ENCODE measurements around the gene CDKN2D.
"Not testable (repeated sequence)": the region's sequence is repeated elsewhere in the genome, so short reads cannot be mapped to it uniquely, and the experiment has no call there.

The CDKN2D gene

GRCh38 chr19:10582091-10582490, 13.3 kb upstream of the CDKN2D start:
- FAIRE-seq (no peak), DNase-seq (ENCODE audit: insufficient read length, low spot score) (no peak)

- DNase-seq (ENCODE audit: insufficient read length, low spot score) (peak; percentile 81), FAIRE-seq (peak; percentile 26)
These were observed 12.3 kb upstream of the CDKN2D start for GRCh38 chr19:10580979-10581631.

- no peak for DNase-seq (ENCODE audit: insufficient read length, low spot score)
- no peak for FAIRE-seq
These were observed 9.2 kb upstream of the CDKN2D start for GRCh38 chr19:10577951-10578350.

- FAIRE-seq (no peak), DNase-seq (ENCODE audit: insufficient read length, low spot score) (no peak)
These were observed 6.4 kb upstream of the CDKN2D start for GRCh38 chr19:10575011-10575716.

- DNase-seq (ENCODE audit: insufficient read length, low spot score) (no peak), FAIRE-seq (no peak)
These were observed 5.7 kb upstream of the CDKN2D start for GRCh38 chr19:10574462-10574861.

GRCh38 chr19:10573793-10574192, 5.0 kb upstream of the CDKN2D start:
- FAIRE-seq; DNase-seq (ENCODE audit: insufficient read length, low spot score): not testable (repeated sequence)

GRCh38 chr19:10568062-10568825, 535 bp downstream of the CDKN2D start:
- FAIRE-seq, result no peak
- DNase-seq (ENCODE audit: insufficient read length, low spot score), result no peak

- FAIRE-seq, result no peak
- DNase-seq (ENCODE audit: insufficient read length, low spot score), result no peak
These were observed 1.1 kb downstream of the CDKN2D start for GRCh38 chr19:10567656-10568055.

- FAIRE-seq, result no peak
- no peak for DNase-seq (ENCODE audit: insufficient read length, low spot score)
These were observed 1.9 kb downstream of the CDKN2D start for GRCh38 chr19:10566658-10567410.

- DNase-seq (ENCODE audit: insufficient read length, low spot score) (no peak), FAIRE-seq (no peak)
These were observed 2.4 kb downstream of the CDKN2D start for GRCh38 chr19:10566408-10566657.

GRCh38 chr19:10565567-10566407, 3.0 kb downstream of the CDKN2D start, which contains the start of gene KRI1:
Gene KRI1, minus strand, starts transcription at chr19:10566010. Its CDS starts 11 bp downstream, at chr19:10565999.
- peak; percentile 96 for DNase-seq (ENCODE audit: insufficient read length, low spot score)
- peak; percentile 83 for FAIRE-seq

GRCh38 chr19:10565028-10565566, 3.7 kb downstream of the CDKN2D start:
- DNase-seq (ENCODE audit: insufficient read length, low spot score) (peak; percentile 68), FAIRE-seq (no peak)

- no peak for FAIRE-seq
- no peak for DNase-seq (ENCODE audit: insufficient read length, low spot score)
These were observed 6.2 kb downstream of the CDKN2D start for GRCh38 chr19:10562609-10563008.

GRCh38 chr19:10560154-10560553, 8.6 kb downstream of the CDKN2D start:
- DNase-seq (ENCODE audit: insufficient read length, low spot score) (no peak), FAIRE-seq (no peak)

- FAIRE-seq (no peak), DNase-seq (ENCODE audit: insufficient read length, low spot score) (no peak)
These were observed 11.1 kb downstream of the CDKN2D start for GRCh38 chr19:10557603-10558197.

GRCh38 chr19:10555610-10555973, 13.2 kb downstream of the CDKN2D start:
- no peak for FAIRE-seq
- no peak for DNase-seq (ENCODE audit: insufficient read length, low spot score)

- no peak for DNase-seq (ENCODE audit: insufficient read length, low spot score)
- FAIRE-seq, result no peak
These were observed 13.8 kb downstream of the CDKN2D start for GRCh38 chr19:10554760-10555609.

- no peak for FAIRE-seq
- no peak for DNase-seq (ENCODE audit: insufficient read length, low spot score)
These were observed 14.8 kb downstream of the CDKN2D start for GRCh38 chr19:10553943-10554381.

All from HTR-8/SVneo (cell line).